MM.1S (cell line): Measurements from ENCODE around the gene OR8S1.
"Not testable (repeated sequence)": the region's sequence is repeated elsewhere in the genome, so short reads cannot be mapped to it uniquely, and the experiment has no call there.

ENCODE experiments used
- CTCF ChIP-seq: fragments of 300-600 bp; sonication (generic); IDR thresholded peaks from 2 replicates; pipeline ENCODE4 v1.5.1; 2016; ENCODE audit warnings: antibody characterized with exemption, low read length, mixed read lengths
- EZH2 ChIP-seq: fragments of 300-600 bp; sonication (generic); optimal IDR thresholded peaks from 2 replicates; pipeline ENCODE3; 2017; ENCODE audit warnings: low read depth, mild to moderate bottlenecking, antibody characterized with exemption, low read length, mixed read lengths
- EZH2phosphoT487 ChIP-seq: fragments of 300-600 bp; sonication (generic); IDR thresholded peaks from 2 replicates; pipeline ENCODE4 v1.6.1; 2018; ENCODE audit warnings: antibody characterized with exemption, low read length

- TF ChIP-seq CTCF, EZH2, EZH2phosphoT487: not testable (repeated sequence)
These were observed 25.2 kb upstream of the OR8S1 start for GRCh38 chr12:48500281-48500680.
